Trophoblast cell (in vitro differentiated cells and primary cell): Measurements from ENCODE around the gene EYS.

ENCODE experiments used
- DNase-seq, 2 donors: peaks; one replicate each; pipeline ENCODE4 v3.0.0-alpha.2; 2016
- H2AFZ ChIP-seq: 2 replicates; pipeline ENCODE4 v1.6.1; 2013; ENCODE audit warnings: low read length, moderate library complexity, mild to moderate bottlenecking; ENCODE audit not compliant: insufficient read depth, poor library complexity
- H2AK5ac ChIP-seq: 2 replicates; pipeline ENCODE4 v1.6.1; 2013; ENCODE audit warnings: mild to moderate bottlenecking, low read length
- H2BK120ac ChIP-seq: 2 replicates; pipeline ENCODE4 v1.6.1; 2013; ENCODE audit warnings: low read length, mild to moderate bottlenecking, moderate library complexity; ENCODE audit not compliant: insufficient read depth, poor library complexity
- H2BK12ac ChIP-seq: 2 replicates; pipeline ENCODE4 v1.6.1; 2013; ENCODE audit warnings: mild to moderate bottlenecking, low read length, moderate library complexity
- H2BK5ac ChIP-seq: 2 replicates; pipeline ENCODE4 v1.6.1; 2013; ENCODE audit warnings: low read length, low read depth, moderate library complexity, mild to moderate bottlenecking; ENCODE audit not compliant: poor library complexity
- H3K14ac ChIP-seq: 2 replicates; pipeline ENCODE4 v1.6.1; 2013; ENCODE audit warnings: mild to moderate bottlenecking, low read length
- H3K18ac ChIP-seq: 2 replicates; pipeline ENCODE4 v1.6.1; 2013; ENCODE audit warnings: mild to moderate bottlenecking, low read length
- H3K23ac ChIP-seq: 2 replicates; pipeline ENCODE4 v1.6.1; 2013; ENCODE audit warnings: low read length
- H3K27ac ChIP-seq: 2 replicates; pipeline ENCODE4 v1.5.1; 2013; ENCODE audit warnings: low read depth, mild to moderate bottlenecking, inconsistent platforms, low read length, moderate library complexity
- H3K27me3 ChIP-seq: 2 replicates; pipeline ENCODE4 v1.6.1; 2013; ENCODE audit warnings: inconsistent platforms, mild to moderate bottlenecking, low read length, moderate library complexity; ENCODE audit not compliant: insufficient read depth
- H3K36me3 ChIP-seq, 2 experiments: 1 replicate in 1 of 2; 2 replicates in 1 of 2; pipeline ENCODE4 v1.6.1; 2013; ENCODE audit warnings: low read length in 2 of 2, mild to moderate bottlenecking in 2 of 2, moderate library complexity in 1 of 2; ENCODE audit not compliant: insufficient read depth in 2 of 2, control insufficient read depth in 1 of 2
- H3K4ac ChIP-seq: 2 replicates; pipeline ENCODE4 v1.6.1; 2013; ENCODE audit warnings: low read depth, mild to moderate bottlenecking, low read length, moderate library complexity
- H3K4me1 ChIP-seq, 2 experiments: 1 replicate in 1 of 2; 2 replicates in 1 of 2; pipeline ENCODE4 v1.6.1; 2013; ENCODE audit warnings: low read length in 2 of 2, mild to moderate bottlenecking in 2 of 2, moderate library complexity in 1 of 2; ENCODE audit not compliant: insufficient read depth in 2 of 2, control insufficient read depth in 1 of 2
- H3K4me2 ChIP-seq: 2 replicates; pipeline ENCODE4 v1.6.1; 2013; ENCODE audit warnings: inconsistent platforms, mild to moderate bottlenecking, low read length, moderate library complexity
- H3K4me3 ChIP-seq: 2 replicates; pipeline ENCODE4 v1.5.1; 2013; ENCODE audit warnings: mild to moderate bottlenecking, low read depth, low read length, inconsistent platforms
- H3K79me1 ChIP-seq: one replicate; pipeline ENCODE4 v1.6.1; 2013; ENCODE audit warnings: low read length
- H3K79me2 ChIP-seq: 2 replicates; pipeline ENCODE4 v1.6.1; 2013; ENCODE audit warnings: low read length, mild to moderate bottlenecking; ENCODE audit not compliant: control insufficient read depth, insufficient read depth, poor library complexity
- H3K9ac ChIP-seq: 2 replicates; pipeline ENCODE4 v1.6.1; 2013; ENCODE audit warnings: mild to moderate bottlenecking, low read length
- H3K9me3 ChIP-seq: 2 replicates; pipeline ENCODE4 v1.6.1; 2013; ENCODE audit warnings: low read depth, mild to moderate bottlenecking, control low read depth, inconsistent platforms, low read length; ENCODE audit not compliant: insufficient read depth
- H4K12ac ChIP-seq: 2 replicates; pipeline ENCODE4 v1.6.1; 2013; ENCODE audit warnings: low read depth, mild to moderate bottlenecking, low read length, moderate library complexity
- H4K8ac ChIP-seq: 2 replicates; pipeline ENCODE4 v1.6.1; 2013; ENCODE audit warnings: low read depth, mild to moderate bottlenecking, low read length, moderate library complexity
- H4K91ac ChIP-seq: one replicate; pipeline ENCODE4 v1.6.1; 2013; ENCODE audit warnings: low read depth, mild to moderate bottlenecking, low read length, moderate library complexity
- WGBS: extraction: QIAGEN DNeasy Blood & Tissue Kit; methylation state at CpG from one replicate; pipeline ENCODE4 v1.1.7; 2013; ENCODE audit warnings: missing lambda C conversion rate; ENCODE audit not compliant: insufficient read length, insufficient coverage; ENCODE audit errors: extremely low coverage; 5-methylcytosine and 5-hydroxymethylcytosine counted together

Gene EYS

DNA sequence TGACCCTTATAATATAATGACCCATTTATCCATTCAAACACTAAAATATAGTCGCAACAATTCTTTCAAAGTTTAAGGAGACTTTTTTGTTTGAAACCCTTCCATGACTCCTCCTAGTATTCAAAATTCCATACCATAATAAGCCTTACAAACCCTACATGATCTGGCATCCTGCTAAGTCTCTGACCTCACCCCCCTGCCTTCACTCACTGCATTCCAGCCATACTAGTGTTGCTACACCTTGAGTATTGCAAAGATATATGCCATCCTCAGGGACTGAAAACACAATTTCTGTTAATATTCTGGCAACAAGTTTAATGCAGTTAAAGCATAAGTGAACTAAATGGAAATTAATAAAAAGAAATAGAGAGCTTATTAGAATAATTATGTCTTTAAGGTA lies 168.4 kb downstream of the EYS start:
- Histone ChIP-seq H3K79me1 (no peaks in the 10 kb centered on the region), H2AK5ac (no peak overlapping the region), H3K27me3 (no peaks in the 10 kb centered on the region), H3K36me3 (no peaks in the 10 kb centered on the region), H4K12ac (no peak overlapping the region), H3K14ac (no peak overlapping the region), H3K18ac (no peak overlapping the region), H3K9me3 (no peaks in the 10 kb centered on the region), H2BK120ac (no peak overlapping the region), H4K8ac (no peak overlapping the region), H3K9ac (no peak overlapping the region), H2BK12ac (no peak overlapping the region), H3K79me2 (no peaks in the 10 kb centered on the region), H3K4me2 (no peak overlapping the region), H2AFZ (no peak overlapping the region), H3K4ac (no peak overlapping the region), H3K27ac (no peak overlapping the region), H2BK5ac (no peak overlapping the region), H3K23ac (no peak overlapping the region), H3K4me1 (no peaks in the 10 kb centered on the region), H3K4me3 (no peak overlapping the region), H4K91ac (no peak overlapping the region)
- no peak for DNase-seq
- WGBS: no CpG with 5 or more reads among the region's 1 CpG

DNA sequence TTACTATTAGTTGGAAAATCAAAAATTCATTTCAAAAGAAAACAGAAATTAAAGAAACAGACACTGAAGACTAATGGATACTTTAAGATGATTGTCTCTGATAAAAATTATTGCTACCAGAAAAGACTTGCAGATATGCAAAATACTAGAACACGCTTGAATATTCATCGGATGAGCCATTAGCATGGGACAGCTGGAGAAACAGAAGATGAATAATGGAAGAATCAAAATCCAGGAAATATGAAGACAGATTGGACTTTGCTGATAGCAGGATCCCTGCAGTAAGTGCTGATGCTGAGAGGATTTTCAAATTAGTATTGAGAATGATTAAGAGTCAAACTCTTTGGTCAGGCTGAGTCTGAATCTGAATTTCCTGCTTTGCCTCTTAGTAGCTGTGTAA lies 169.4 kb downstream of the EYS start:
- no peak overlapping the region for H4K12ac ChIP-seq
- H4K8ac ChIP-seq: no peak overlapping the region
- H3K27ac ChIP-seq: no peak overlapping the region
- no peaks in the 10 kb centered on the region for H3K9me3 ChIP-seq
- no peak overlapping the region for H3K14ac ChIP-seq
- no peaks in the 10 kb centered on the region for H3K36me3 ChIP-seq
- H3K9ac ChIP-seq: no peak overlapping the region
- no peak overlapping the region for H2AFZ ChIP-seq
- DNase-seq: no peak
- no peak overlapping the region for H3K4me2 ChIP-seq
- no CpG with 5 or more reads among the region's 2 CpGs for WGBS
- H3K4me1 ChIP-seq: no peaks in the 10 kb centered on the region
- H3K18ac ChIP-seq: no peak overlapping the region
- no peak overlapping the region for H2BK5ac ChIP-seq
- no peak overlapping the region for H3K4ac ChIP-seq
- H3K4me3 ChIP-seq: no peak overlapping the region
- H3K27me3 ChIP-seq: no peaks in the 10 kb centered on the region
- no peak overlapping the region for H4K91ac ChIP-seq
- no peak overlapping the region for H2AK5ac ChIP-seq
- H3K79me2 ChIP-seq: no peaks in the 10 kb centered on the region
- H2BK120ac ChIP-seq: no peak overlapping the region
- no peak overlapping the region for H2BK12ac ChIP-seq
- H3K23ac ChIP-seq: no peak overlapping the region
- no peaks in the 10 kb centered on the region for H3K79me1 ChIP-seq

DNA sequence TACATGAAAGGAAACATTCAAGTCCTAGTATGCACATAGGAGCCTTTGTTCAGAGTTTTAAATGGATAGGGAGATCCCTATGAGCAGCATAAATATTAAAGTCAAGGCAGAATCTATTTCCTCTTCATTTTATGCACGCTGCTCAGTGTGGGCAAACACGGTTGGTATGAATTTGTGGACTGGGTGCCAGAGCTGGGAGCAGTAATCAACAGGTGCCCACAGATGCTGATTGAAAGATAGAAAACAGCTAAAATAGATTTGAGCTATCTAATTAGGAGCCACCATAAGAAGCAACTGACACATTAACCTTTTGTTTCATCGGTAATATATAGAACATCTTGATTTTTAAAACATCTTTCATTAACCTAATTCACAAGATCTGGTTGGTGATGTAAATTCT lies 175.5 kb downstream of the EYS start:
- no peak overlapping the region for H2AFZ ChIP-seq
- no CpG with 5 or more reads among the region's 3 CpGs for WGBS
- H3K4me2 ChIP-seq: no peak overlapping the region
- DNase-seq: no peak
- H3K36me3 ChIP-seq: no peaks in the 10 kb centered on the region
- no peaks in the 10 kb centered on the region for H3K4me1 ChIP-seq
- no peak overlapping the region for H3K4me3 ChIP-seq
- H3K14ac ChIP-seq: no peak overlapping the region
- H3K9me3 ChIP-seq: no peaks in the 10 kb centered on the region
- no peaks in the 10 kb centered on the region for H3K79me1 ChIP-seq
- no peak overlapping the region for H2BK12ac ChIP-seq
- no peak overlapping the region for H3K18ac ChIP-seq
- no peaks in the 10 kb centered on the region for H3K27me3 ChIP-seq
- no peak overlapping the region for H2BK120ac ChIP-seq
- H3K4ac ChIP-seq: no peak overlapping the region
- no peak overlapping the region for H3K9ac ChIP-seq
- H3K23ac ChIP-seq: no peak overlapping the region
- no peak overlapping the region for H2BK5ac ChIP-seq
- H4K91ac ChIP-seq: no peak overlapping the region
- H4K12ac ChIP-seq: no peak overlapping the region
- no peak overlapping the region for H3K27ac ChIP-seq
- H4K8ac ChIP-seq: no peak overlapping the region
- H3K79me2 ChIP-seq: no peaks in the 10 kb centered on the region
- H2AK5ac ChIP-seq: no peak overlapping the region

DNA sequence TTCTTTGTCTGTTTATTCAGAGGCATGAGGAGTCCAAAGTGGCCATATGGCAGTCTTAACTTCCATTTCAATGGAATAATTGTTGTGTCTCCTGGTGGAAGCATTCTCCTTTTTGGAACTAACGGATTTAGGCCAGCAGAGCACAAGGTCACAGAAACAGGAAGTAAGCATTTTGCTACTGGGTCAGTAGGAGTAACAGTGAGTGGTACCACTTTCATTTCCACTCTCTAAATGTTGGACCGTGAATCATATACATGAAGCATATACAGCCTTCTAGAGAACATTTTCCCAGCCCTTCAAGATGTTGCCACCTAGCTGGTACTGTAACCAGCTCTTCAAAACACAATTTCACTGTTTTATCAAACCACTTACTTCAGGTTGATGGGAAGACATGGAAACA lies 182.8 kb downstream of the EYS start:
- no peaks in the 10 kb centered on the region for H3K79me1 ChIP-seq
- H2BK120ac ChIP-seq: no peak overlapping the region
- DNase-seq: no peak
- no peak overlapping the region for H3K14ac ChIP-seq
- no peaks in the 10 kb centered on the region for H3K27me3 ChIP-seq
- no peak overlapping the region for H3K18ac ChIP-seq
- no peak overlapping the region for H3K9ac ChIP-seq
- H2AK5ac ChIP-seq: no peak overlapping the region
- no peak overlapping the region for H3K27ac ChIP-seq
- H2BK12ac ChIP-seq: no peak overlapping the region
- no CpG with 5 or more reads among the region's 2 CpGs for WGBS
- H4K91ac ChIP-seq: no peak overlapping the region
- no peaks in the 10 kb centered on the region for H3K4me1 ChIP-seq
- H3K9me3 ChIP-seq: no peaks in the 10 kb centered on the region
- no peak overlapping the region for H3K4me3 ChIP-seq
- no peak overlapping the region for H3K23ac ChIP-seq
- H2AFZ ChIP-seq: no peak overlapping the region
- H4K8ac ChIP-seq: no peak overlapping the region
- no peak overlapping the region for H3K4ac ChIP-seq
- no peaks in the 10 kb centered on the region for H3K79me2 ChIP-seq
- no peaks in the 10 kb centered on the region for H3K36me3 ChIP-seq
- H3K4me2 ChIP-seq: no peak overlapping the region
- no peak overlapping the region for H4K12ac ChIP-seq
- no peak overlapping the region for H2BK5ac ChIP-seq
